Right atrium auricular region (tissue), 2 donors: ENCODE data around the gene MYORG. TPM values are rescaled to one million over a fixed set of nuclear protein-coding genes. Genes with fewer than 3 reads are reported as not detected.
A peak's percentile ranks its signal among the peaks of the same experiment; 100 is the strongest.

Experiments
- DNase-seq: peaks from one replicate; pipeline ENCODE4 v3.0.0-alpha.2; 2019; ENCODE audit warnings: low spot score
- H3K27ac ChIP-seq, 2 donors: fragments of 200-600 bp; sonication (generic); 1 replicate in 1 of 2; 2 replicates in 1 of 2; pipeline ENCODE4 v1.5.1; 2016 to 2019
- H3K27me3 ChIP-seq, 2 donors: fragments of 200-600 bp; sonication (generic); one replicate each; pipeline versions ENCODE4 v1.5.1 to v1.6.0; 2017 to 2019
- H3K36me3 ChIP-seq: fragments of 200-600 bp; sonication (generic); one replicate; pipeline ENCODE4 v1.5.1; 2016
- H3K4me1 ChIP-seq, 2 donors: fragments of 200-600 bp; sonication (generic); one replicate each; pipeline versions ENCODE4 v1.5.1 to v1.6.0; 2017 to 2019
- H3K4me3 ChIP-seq, 2 donors: fragments of 200-600 bp; sonication (generic); 1 replicate in 1 of 2; 2 replicates in 1 of 2; pipeline ENCODE4 v1.5.1; 2017 to 2019; ENCODE audit warnings: mild to moderate bottlenecking in 1 of 2, moderate library complexity in 1 of 2
- H3K9me3 ChIP-seq, 2 donors: fragments of 200-600 bp; sonication (generic); one replicate each; pipeline ENCODE4 v1.5.1; 2019
- total RNA-seq, 2 donors: library from RNA; depleted of rRNA; stranded (reverse); fragments of >200 nt; gene quantifications; one replicate each; pipeline ENCODE4 v1.1.0, GENCODE V29; 2016
- TF ChIP-seq, protein P1 (sequence below), 2 donors: fragments of 200-600 bp; sonication (generic); IDR thresholded peaks; one replicate each; pipeline ENCODE4 v1.5.1; 2019; ENCODE audit warnings: antibody characterized with exemption in 2 of 2

The MYORG gene
- 1 to 10 TPM; 5.4 to 7.4 TPM for total RNA-seq

DNA sequence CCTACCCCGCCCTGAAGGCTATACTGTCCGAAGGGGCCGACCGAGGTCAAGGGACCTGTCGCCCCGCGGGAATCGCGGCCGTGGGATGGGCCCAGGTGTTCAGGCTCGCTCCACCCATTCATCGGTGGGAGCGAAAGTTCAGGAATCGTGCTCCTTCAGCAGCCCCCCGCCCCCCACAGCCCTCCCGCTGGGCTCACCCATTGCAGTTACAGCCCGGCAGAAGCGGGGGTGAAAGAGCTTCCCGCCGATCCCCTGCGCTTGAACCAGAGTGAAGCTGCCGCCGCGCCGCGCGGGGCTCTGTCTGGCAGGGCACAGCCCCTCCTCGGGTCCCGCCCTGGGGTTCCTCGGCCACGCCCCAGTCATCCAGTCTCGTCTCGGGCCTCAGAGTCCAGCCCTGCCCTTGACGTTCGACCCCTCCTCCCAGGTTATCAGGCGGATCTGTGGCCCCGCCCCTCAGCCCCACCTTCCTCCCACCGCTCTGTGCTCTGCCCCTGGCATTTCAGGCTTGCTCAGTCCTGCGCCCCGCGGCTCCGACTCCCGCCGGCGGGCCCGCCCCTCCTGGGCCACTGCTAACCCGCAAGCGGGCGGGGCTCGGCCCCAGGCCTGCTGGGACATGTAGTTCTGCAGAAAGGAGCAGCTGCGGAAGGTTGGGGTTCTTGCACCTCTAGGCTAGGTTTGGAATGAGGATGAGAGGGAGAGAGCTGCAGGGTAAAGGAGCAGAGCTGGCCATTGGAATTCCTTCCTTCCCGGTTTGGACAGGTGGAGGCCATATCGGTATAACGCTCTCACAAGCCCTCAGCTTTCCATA is at the start of gene MYORG:
TSS of gene MYORG (minus strand) at position 303 of the 808 bp plus-strand sequence. CDS start 3,955 bp downstream, outside the sequence.
- TF ChIP-seq, protein P1, sequence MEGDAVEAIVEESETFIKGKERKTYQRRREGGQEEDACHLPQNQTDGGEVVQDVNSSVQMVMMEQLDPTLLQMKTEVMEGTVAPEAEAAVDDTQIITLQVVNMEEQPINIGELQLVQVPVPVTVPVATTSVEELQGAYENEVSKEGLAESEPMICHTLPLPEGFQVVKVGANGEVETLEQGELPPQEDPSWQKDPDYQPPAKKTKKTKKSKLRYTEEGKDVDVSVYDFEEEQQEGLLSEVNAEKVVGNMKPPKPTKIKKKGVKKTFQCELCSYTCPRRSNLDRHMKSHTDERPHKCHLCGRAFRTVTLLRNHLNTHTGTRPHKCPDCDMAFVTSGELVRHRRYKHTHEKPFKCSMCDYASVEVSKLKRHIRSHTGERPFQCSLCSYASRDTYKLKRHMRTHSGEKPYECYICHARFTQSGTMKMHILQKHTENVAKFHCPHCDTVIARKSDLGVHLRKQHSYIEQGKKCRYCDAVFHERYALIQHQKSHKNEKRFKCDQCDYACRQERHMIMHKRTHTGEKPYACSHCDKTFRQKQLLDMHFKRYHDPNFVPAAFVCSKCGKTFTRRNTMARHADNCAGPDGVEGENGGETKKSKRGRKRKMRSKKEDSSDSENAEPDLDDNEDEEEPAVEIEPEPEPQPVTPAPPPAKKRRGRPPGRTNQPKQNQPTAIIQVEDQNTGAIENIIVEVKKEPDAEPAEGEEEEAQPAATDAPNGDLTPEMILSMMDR (IDR thresholded peaks at IDR 0.05) = no peak

DNA sequence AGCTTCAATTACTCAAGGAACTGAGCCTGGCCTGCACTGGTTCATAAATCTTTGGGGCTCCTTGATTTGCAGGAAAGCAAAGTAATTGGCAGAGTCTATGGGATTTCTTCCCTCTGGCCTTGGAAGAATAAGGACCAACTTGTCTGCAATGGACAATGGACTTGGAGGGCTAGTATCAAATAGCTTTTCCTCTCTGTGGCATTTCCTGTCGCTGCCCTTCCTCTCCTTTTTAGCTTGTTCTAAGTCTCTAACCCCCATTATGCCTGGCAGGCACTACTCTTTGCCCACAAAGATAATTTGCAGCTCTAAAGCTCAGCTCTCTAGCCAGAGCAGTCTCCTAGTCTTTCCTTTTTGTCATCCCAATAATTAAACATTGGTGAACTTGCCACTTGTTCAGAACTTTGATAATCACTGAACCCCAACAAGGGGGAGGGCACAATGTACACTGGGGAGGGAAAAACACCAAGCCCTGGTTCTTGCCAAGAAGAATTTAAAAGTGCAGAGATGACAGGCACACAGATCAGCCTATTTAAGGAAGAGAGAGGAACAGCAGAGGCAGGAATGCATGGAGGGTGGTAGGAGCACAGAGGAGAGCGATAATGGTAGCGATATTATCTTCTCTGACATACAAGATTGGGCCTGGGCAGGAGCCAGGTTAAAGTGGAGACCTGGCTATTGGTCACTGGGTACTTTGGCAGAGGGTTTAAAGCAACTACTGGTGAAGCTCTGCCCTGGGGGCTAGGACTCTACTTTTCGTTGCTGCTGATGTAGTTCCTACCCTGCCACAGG is 43.2 kb upstream of the MYORG start:
- Histone ChIP-seq H3K9me3 (no peaks in the 10 kb centered on the region), H3K36me3 (no peaks in the 10 kb centered on the region), H3K27me3 (no peaks in the 10 kb centered on the region), H3K4me1 (peaks cover 0 to 12% of the 10 kb centered on the region in 2 donors), H3K27ac (no peak overlapping the region), H3K4me3 (no peak overlapping the region)
- no peak for DNase-seq
- TF ChIP-seq, protein P1 (IDR thresholded peaks at IDR 0.05) = no peak

More for the DNA sequence above, at the start of gene MYORG:
- H3K27ac ChIP-seq = peak within 1 kb of the TSS; percentile 73 to 82
- peak within 1 kb of the TSS; percentile 64 to 83 for H3K4me3 ChIP-seq
- H3K36me3 ChIP-seq = no peaks in the 10 kb centered on the region
- peak; percentile 90 for DNase-seq
- H3K27me3 ChIP-seq = no peaks in the 10 kb centered on the region
- H3K9me3 ChIP-seq = no peaks in the 10 kb centered on the region
- peaks cover 0 to 45% of the 10 kb centered on the region in 2 donors for H3K4me1 ChIP-seq

DNA sequence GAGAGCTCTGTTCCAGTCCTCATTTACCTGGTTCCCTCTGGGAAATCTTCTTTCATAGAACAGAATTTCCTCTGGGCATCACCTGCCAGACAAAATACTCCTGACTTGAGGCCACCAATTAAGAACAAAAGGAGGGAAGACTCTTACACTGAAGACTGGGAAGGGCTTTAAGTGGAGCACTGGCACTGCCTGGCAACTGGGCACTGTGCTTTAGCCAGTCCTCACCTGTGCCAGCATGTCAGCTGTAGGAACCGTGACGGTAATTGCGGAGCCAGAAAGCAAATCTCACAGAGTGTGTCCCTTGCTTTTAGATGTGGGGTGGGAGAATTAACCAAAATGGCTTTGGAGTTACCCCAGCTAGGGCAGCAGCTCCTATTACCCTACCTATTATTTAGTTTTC is 41.0 kb upstream of the MYORG start:
- Histone ChIP-seq H3K4me1 (peaks cover 0 to 12% of the 10 kb centered on the region in 2 donors), H3K27ac (no peak overlapping the region), H3K4me3 (no peak overlapping the region), H3K9me3 (no peaks in the 10 kb centered on the region), H3K27me3 (no peaks in the 10 kb centered on the region), H3K36me3 (no peaks in the 10 kb centered on the region)
- no peak for DNase-seq
- TF ChIP-seq, protein P1 (IDR thresholded peaks at IDR 0.05) = no peak

DNA sequence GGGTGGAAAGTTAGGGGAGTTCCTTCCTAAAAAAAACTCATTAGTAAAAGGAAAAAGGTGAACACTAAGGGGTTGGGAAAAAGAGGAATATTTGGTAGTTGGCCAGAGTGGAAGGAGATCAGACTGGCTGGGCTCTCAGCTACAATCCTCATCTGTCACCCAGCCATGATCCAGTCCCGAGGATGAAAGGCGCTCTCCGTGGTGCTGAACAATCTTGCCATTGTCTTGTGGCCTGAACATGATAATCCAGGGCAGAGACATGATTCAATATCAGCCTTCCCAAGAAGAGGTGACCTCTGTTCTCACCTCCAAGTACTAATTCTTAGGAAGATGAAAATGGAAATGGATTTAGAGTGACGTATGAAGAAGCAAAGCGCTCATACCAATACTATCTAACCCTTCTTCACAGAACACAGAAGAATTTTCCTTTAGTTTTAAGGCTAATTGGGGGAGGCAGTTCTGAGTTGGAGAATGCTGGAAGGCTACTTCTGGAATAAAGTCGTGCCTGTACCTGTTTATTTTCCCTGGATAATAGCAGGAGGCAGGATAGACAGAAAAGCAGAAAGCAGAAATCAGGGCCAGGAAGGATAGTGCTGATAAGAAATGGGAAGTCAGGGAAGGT is 36.6 kb upstream of the MYORG start:
- Histone ChIP-seq H3K4me3 (no peak overlapping the region), H3K27ac (no peak overlapping the region), H3K4me1 (no peaks in the 10 kb centered on the region), H3K36me3 (no peaks in the 10 kb centered on the region), H3K9me3 (no peaks in the 10 kb centered on the region), H3K27me3 (no peaks in the 10 kb centered on the region)
- DNase-seq = no peak
- TF ChIP-seq, protein P1 (IDR thresholded peaks at IDR 0.05) = no peak

DNA sequence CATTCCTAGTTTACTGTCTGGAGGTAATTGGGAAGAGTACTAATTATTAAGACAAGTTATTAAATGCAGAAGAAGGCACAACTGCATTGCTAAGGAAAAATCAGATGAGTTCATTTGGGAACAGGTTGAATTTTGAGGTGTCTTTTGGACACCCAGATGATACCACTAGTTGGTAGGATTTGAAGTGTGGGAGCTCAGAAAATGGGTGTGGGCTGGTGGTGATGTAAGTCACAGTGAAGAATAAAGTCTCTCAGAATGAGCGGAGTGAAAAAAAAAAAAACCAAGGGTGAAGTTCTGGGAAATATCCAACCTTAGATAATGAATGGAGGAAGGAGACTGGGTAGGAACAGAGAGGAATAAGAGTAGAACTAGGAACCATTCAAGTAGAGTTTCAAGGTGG is 35.6 kb upstream of the MYORG start:
- Histone ChIP-seq H3K4me1 (no peaks in the 10 kb centered on the region), H3K4me3 (no peak overlapping the region), H3K36me3 (no peaks in the 10 kb centered on the region), H3K9me3 (no peaks in the 10 kb centered on the region), H3K27me3 (no peaks in the 10 kb centered on the region), H3K27ac (no peak overlapping the region)
- DNase-seq = no peak
- TF ChIP-seq, protein P1 (IDR thresholded peaks at IDR 0.05) = no peak
